Measurements from ENCODE around the gene LBP.

LBP gene

DNA sequence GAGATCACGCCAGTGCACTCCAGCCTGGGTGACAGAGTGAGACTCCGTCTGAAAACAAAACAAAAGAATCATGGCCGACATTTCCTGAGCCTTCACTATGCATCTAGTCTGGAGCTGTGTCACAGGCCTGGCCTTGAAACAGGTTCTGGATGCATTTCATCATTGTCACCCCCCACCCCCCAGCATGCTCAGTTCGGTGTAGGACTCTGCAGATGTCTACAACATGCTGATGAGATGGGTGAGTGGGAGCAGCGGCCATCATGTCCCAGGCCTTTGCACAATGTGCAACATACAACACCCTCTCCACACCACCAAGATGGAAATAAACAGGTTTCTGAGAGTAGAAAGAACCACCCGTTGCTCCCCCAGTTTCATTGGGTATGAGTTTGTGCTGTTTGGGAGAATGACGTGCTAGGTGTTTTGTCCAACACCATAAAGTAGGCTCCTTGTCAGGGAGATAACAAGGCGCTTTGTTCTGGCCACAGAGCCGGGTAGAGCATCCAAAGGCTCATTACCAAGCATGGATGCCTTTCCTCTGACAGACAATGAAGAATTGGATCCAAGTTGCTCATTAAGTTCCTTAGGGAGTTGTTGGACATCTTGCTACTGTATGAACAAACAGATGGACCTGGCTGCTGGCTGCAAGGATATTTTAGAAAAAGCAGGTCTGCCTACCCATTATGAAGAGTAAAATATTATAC lies 66.7 kb downstream of the LBP start:
- TF ChIP-seq, protein P1, sequence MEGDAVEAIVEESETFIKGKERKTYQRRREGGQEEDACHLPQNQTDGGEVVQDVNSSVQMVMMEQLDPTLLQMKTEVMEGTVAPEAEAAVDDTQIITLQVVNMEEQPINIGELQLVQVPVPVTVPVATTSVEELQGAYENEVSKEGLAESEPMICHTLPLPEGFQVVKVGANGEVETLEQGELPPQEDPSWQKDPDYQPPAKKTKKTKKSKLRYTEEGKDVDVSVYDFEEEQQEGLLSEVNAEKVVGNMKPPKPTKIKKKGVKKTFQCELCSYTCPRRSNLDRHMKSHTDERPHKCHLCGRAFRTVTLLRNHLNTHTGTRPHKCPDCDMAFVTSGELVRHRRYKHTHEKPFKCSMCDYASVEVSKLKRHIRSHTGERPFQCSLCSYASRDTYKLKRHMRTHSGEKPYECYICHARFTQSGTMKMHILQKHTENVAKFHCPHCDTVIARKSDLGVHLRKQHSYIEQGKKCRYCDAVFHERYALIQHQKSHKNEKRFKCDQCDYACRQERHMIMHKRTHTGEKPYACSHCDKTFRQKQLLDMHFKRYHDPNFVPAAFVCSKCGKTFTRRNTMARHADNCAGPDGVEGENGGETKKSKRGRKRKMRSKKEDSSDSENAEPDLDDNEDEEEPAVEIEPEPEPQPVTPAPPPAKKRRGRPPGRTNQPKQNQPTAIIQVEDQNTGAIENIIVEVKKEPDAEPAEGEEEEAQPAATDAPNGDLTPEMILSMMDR (IDR thresholded peaks at IDR 0.05; ENCODE audit: control insufficient read depth, insufficient read depth, low read depth, low read length, missing control alignments), result no peak

DNA sequence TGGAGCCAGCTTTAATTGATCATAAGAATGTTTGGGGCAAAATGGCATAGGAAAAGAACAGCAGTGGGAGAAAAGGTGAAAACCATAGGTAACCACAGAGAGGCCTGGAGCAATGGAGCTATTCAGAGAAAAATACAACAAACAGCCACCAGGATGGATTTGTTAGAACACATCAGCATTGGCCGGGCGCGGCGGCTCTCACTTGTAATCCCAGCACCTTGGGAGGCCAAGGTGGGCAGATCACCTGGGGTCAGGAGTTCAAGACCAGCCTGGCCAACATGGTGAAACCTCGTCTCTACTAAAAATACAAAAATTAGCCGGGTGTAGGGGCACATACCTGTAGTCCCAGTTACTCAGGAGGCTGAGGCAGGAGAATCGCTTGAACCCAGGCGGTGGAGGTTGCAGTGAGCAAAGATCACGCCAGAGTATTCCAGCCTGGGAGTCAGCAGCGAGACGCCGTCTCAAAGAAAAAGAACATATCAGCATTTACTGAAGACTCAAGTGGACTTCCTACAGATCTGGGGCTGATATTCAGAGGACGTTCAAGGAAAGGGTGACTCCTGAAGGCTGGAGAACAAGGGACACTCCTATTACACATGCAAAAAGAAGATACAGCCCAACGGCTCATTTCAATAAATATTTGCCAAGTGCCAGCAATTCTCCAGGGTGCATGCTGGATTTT lies 68.6 kb downstream of the LBP start:
- TF ChIP-seq, protein P1 (IDR thresholded peaks at IDR 0.05; ENCODE audit: control insufficient read depth, insufficient read depth, low read depth, low read length, missing control alignments), result no peak
- DNase-seq (ENCODE audit: low read depth), result no peak
- H3K4me3 ChIP-seq (ENCODE audit: control insufficient read depth, low read depth, low read length), result no peak overlapping the region

More for the DNA sequence above, 66.7 kb downstream of the LBP start:
- no peak overlapping the region for H3K4me3 ChIP-seq (ENCODE audit: control insufficient read depth, low read depth, low read length)
- no peak for DNase-seq (ENCODE audit: low read depth)

DNA sequence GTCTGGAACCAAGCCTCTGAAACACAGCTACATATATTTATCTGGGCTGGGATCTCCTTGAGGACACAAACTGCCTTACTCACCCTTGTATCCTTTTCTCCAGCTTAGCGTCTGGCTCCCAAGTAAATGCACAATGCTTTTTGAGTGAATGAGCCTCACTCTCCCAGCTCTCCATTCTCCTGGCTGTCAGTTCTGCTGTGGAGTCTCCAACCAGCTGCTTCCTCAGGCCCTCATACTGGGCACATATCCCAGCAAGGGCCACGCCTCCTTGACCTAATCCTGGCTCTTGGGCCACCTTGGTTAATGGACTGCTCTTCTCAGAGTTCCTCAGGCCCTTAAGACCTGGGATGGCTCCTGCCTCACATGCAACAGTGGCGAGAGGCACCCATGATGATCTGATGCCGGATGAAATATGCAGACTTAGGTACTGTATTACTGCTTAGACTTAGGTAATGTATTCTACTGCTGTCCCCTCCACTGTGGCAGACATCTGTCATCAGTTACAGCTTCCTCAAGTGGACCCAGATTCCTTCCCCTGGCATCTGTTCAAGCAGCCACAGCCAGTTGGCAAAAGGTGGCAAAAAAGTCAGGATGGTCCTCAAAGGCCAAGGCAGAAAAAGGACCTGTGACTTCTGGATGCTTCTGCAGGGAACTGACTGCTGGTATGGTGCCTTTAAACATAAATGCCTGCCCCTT lies 72.4 kb downstream of the LBP start:
- DNase-seq (ENCODE audit: low read depth), result no peak
- H3K4me3 ChIP-seq (ENCODE audit: control insufficient read depth, low read depth, low read length), result no peak overlapping the region
- TF ChIP-seq, protein P1 (IDR thresholded peaks at IDR 0.05; ENCODE audit: control insufficient read depth, insufficient read depth, low read depth, low read length, missing control alignments), result no peak

DNA sequence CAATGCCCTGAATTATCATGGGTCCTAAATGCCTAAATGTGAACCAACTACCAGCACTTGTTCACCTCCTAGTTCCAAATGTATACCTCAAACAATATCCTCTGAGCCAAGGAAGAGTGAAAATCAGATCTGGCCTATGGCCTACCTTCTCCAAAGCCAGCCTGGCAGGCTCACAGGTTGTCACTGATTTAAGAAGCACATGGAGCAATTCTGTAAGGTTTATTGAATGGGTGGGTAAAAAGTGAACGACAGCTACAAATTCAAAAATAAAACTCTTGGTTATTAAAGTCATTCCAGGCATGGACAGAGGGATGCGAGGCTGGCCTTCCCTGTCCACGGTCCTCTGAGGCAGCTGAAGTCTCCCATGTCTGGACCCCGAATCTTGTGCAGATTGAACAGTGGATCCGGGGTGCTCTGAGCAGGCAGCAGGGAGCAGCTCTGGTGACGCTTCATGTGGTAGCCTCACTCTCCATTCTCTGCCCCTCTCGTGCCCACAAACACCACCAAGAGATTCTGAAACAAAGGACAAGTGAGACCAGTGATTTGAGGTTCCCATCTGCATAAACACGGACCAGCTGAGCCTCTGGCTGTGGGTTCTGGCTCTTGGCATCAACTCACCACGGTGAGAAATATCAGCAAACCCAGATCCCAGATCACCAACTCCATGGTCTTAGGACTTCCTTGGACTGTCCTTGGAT lies 74.3 kb downstream of the LBP start:
- TF ChIP-seq, protein P1 (IDR thresholded peaks at IDR 0.05; ENCODE audit: control insufficient read depth, insufficient read depth, low read depth, low read length, missing control alignments), result no peak
- no peak for DNase-seq (ENCODE audit: low read depth)
- H3K4me3 ChIP-seq (ENCODE audit: control insufficient read depth, low read depth, low read length), result no peak overlapping the region

DNA sequence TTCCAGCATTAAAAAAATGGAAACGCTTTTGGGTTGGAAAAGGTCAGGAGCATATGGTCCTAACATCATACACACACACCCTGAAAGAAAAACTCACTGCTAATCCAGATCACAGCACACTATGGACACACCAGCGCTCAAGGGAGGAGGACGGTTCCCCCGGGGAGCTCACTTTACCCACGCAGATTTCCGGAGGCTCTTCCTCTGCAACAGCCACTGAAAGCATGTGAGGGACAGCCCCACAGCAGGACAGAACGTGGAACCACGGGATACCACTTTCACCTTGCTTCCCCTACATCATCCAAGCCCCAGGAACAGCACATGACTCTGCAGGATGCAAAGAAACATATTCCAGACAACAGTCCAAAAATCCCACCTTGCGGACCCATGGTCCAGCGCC lies 75.6 kb downstream of the LBP start:
- no peak overlapping the region for H3K4me3 ChIP-seq (ENCODE audit: control insufficient read depth, low read depth, low read length)
- no peak for DNase-seq (ENCODE audit: low read depth)
- TF ChIP-seq, protein P1 (IDR thresholded peaks at IDR 0.05; ENCODE audit: control insufficient read depth, insufficient read depth, low read depth, low read length, missing control alignments), result no peak

DNA sequence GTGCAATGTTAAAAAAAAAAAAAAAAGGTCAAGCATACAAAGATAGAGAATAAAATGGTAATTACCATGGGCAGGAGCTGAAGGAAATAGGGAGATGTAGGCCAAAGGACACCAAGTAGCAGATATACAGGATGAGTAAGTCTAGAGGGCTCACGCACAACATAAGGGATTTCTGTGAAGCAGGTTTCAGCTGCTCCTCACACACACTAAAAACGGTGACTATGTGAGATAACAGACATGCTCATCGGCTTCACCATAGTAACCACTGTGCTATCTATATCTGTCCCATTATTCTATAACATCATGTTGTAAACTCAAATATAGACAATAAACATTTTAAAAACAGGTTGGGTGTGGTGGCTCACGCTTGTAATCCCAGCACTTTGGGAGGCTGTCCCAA lies 77.3 kb downstream of the LBP start:
- H3K4me3 ChIP-seq (ENCODE audit: control insufficient read depth, low read depth, low read length), result no peak overlapping the region
- DNase-seq (ENCODE audit: low read depth), result no peak
- TF ChIP-seq, protein P1 (IDR thresholded peaks at IDR 0.05; ENCODE audit: control insufficient read depth, insufficient read depth, low read depth, low read length, missing control alignments), result no peak
